Measurements from ENCODE around the gene AKT1. TPM values are rescaled to one million over a fixed set of nuclear protein-coding genes. Genes with fewer than 3 reads are reported as not detected.

The AKT1 gene
- total and polyA plus RNA-seq, 3 experiments from 2014 or later: 34.1 to 150 (median 147) TPM

- POLR2A ChIA-PET: no interaction called here
- Mint-ChIP-seq H3K27ac (no peak overlapping the region), H3K36me3 (no peaks in the 10 kb centered on the region), H3K4me3 (no peak overlapping the region), H3K27me3 (no peaks in the 10 kb centered on the region), H3K4me1 (peaks cover 3 to 19% (median 9%) of the 10 kb centered on the region in 3 donors), H3K9me3 (no peaks in the 10 kb centered on the region)
- Histone ChIP-seq H3K27me3 (ENCODE audit: insufficient read depth, low read length, poor library complexity, severe bottlenecking) (no peaks in the 10 kb centered on the region), H3K27ac (ENCODE audit: low read depth, low read length) (no peak overlapping the region), H3K36me3 (ENCODE audit: insufficient read depth, low read length) (no peaks in the 10 kb centered on the region), H3K4me1 (ENCODE audit: insufficient read depth, low read length) (peaks cover 2% of the 10 kb centered on the region), H3K9me3 (ENCODE audit: low read length) (no peaks in the 10 kb centered on the region), H3K4me3 (ENCODE audit: low read length) (no peak overlapping the region)
- CTCF ChIA-PET: no interaction called here
- DNase-seq: no peak
Observed at GRCh38 chr14:104746934-104747481, 48.5 kb downstream of the AKT1 start.

- ChIA-PET POLR2A (no interaction called here), CTCF (interaction anchor here (1.4 kb wide), 1 partner anchor 21 kb away, joined by 3 read pairs; no protein-coding TSS in a partner anchor)
- H3K27me3 ChIP-seq (ENCODE audit: insufficient read depth, low read length, poor library complexity, severe bottlenecking): no peaks in the 10 kb centered on the region
- H3K27ac Mint-ChIP-seq: peak overlapping the region in 1 of 8 donors; percentile 65
- H3K36me3 ChIP-seq (ENCODE audit: insufficient read depth, low read length): no peaks in the 10 kb centered on the region
- no peaks in the 10 kb centered on the region for H3K4me1 ChIP-seq (ENCODE audit: insufficient read depth, low read length)
- H3K9me3 Mint-ChIP-seq: no peaks in the 10 kb centered on the region
- DNase-seq: no peak
- no peaks in the 10 kb centered on the region for H3K36me3 Mint-ChIP-seq
- H3K27ac ChIP-seq (ENCODE audit: low read depth, low read length): no peak overlapping the region
- H3K4me3 Mint-ChIP-seq: peak overlapping the region in 2 of 7 donors; percentile 6 to 15
- H3K4me1 Mint-ChIP-seq: peaks cover 3 to 19% (median 9%) of the 10 kb centered on the region in 3 donors
- no peaks in the 10 kb centered on the region for H3K27me3 Mint-ChIP-seq
- no peak overlapping the region for H3K4me3 ChIP-seq (ENCODE audit: low read length)
- no peaks in the 10 kb centered on the region for H3K9me3 ChIP-seq (ENCODE audit: low read length)
Observed at GRCh38 chr14:104746071-104746545, 49.4 kb downstream of the AKT1 start.

- Histone ChIP-seq H3K4me3 (ENCODE audit: low read length) (no peak overlapping the region), H3K9me3 (ENCODE audit: low read length) (no peaks in the 10 kb centered on the region), H3K4me1 (ENCODE audit: insufficient read depth, low read length) (no peaks in the 10 kb centered on the region), H3K27me3 (ENCODE audit: insufficient read depth, low read length, poor library complexity, severe bottlenecking) (no peaks in the 10 kb centered on the region), H3K27ac (ENCODE audit: low read depth, low read length) (no peak overlapping the region), H3K36me3 (ENCODE audit: insufficient read depth, low read length) (no peaks in the 10 kb centered on the region)
- no peaks in the 10 kb centered on the region for H3K27me3 Mint-ChIP-seq
- no peak overlapping the region for H3K4me3 Mint-ChIP-seq
- H3K36me3 Mint-ChIP-seq: no peaks in the 10 kb centered on the region
- no peak for DNase-seq
- no peaks in the 10 kb centered on the region for H3K9me3 Mint-ChIP-seq
- H3K4me1 Mint-ChIP-seq: peaks cover 3 to 16% (median 9%) of the 10 kb centered on the region in 3 donors
- no peak overlapping the region for H3K27ac Mint-ChIP-seq
- POLR2A ChIA-PET: interaction anchor here (0.8 kb wide), 1 partner anchor 9 kb away, joined by 3 read pairs; no protein-coding TSS in a partner anchor
- CTCF ChIA-PET: interaction anchor here (1.4 kb wide), 1 partner anchor 22 kb away, joined by 3 read pairs; no protein-coding TSS in a partner anchor
Observed at GRCh38 chr14:104745431-104745830, 50.1 kb downstream of the AKT1 start.

DNA sequence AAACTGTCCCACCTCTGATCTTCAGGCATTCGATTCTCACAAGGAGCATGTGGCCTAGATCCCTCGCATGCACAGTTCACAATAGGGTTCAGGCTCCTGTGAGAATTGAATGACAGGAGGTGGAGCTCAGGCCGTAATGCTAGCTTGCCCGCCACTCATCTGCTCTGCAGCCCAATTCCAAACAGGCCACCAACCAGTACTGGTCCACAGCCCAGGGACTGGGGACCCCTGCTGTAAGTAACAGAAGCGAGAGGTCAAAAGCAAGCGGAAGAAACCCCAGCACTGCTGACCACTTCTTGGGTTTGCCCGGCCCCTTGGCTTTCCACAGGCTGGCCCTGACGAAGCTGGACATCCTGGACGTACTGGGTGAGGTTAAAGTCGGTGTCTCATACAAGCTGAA, 51.1 kb downstream of the AKT1 start:
- Histone ChIP-seq H3K4me1 (ENCODE audit: insufficient read depth, low read length) (no peaks in the 10 kb centered on the region), H3K27me3 (ENCODE audit: insufficient read depth, low read length, poor library complexity, severe bottlenecking) (no peaks in the 10 kb centered on the region), H3K27ac (ENCODE audit: low read depth, low read length) (no peak overlapping the region), H3K4me3 (ENCODE audit: low read length) (no peak overlapping the region), H3K36me3 (ENCODE audit: insufficient read depth, low read length) (no peaks in the 10 kb centered on the region), H3K9me3 (ENCODE audit: low read length) (no peaks in the 10 kb centered on the region)
- H3K4me1 Mint-ChIP-seq: peaks cover 3 to 16% (median 9%) of the 10 kb centered on the region in 3 donors
- ChIA-PET CTCF (no interaction called here), POLR2A (no interaction called here)
- peak overlapping the region in 2 of 8 donors; percentile 14 to 84 for H3K27ac Mint-ChIP-seq
- H3K36me3 Mint-ChIP-seq: peaks cover 0 to 3% (median 0%) of the 10 kb centered on the region in 3 donors
- no peaks in the 10 kb centered on the region for H3K9me3 Mint-ChIP-seq
- no peaks in the 10 kb centered on the region for H3K27me3 Mint-ChIP-seq
- no peak overlapping the region for H3K4me3 Mint-ChIP-seq
- no peak for DNase-seq

DNA sequence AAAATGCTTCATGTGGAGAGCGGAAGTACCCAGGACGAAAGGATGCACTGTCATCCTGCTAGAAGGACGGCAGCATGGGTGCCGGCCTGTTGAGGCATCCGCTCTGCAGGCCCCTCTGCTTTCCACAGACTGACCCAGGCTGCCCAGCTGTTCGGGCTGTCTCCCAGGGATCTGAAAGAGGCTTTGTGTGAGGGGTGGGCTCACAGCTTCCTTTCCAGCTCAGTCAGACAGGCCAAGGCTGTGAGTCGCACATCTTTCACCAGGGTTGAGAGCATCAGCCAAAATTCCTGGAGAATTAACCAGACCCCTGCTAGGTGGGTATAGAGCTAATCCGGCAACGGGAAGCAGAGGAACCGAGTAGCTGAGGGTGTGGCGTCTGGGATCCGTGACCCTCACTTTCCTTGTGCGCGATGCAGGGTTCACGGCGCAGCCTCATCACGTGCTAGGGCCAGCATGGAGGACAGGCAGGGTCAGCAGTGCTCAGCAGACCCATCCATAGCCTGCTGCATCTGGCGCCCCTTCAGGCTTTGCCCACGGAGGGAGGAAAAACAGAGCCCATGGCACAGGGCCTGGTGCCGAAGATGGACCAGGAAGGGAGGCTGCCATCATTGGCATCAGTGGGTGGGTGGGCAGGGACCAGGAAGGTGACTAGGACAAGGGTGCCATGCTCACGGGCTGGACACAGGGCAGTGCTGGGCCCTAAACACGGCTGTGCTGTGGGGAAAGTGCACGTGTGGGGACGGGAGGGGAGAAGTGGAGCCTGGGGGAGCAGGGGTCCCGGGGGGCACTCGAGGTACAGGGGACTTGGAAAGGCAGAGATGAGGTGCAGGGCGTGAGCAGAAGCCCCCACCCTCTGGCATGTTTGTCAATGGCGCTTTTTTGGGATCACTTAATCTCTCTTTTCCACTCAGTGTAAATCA, 51.8 kb downstream of the AKT1 start:
- no peak for DNase-seq
- Histone ChIP-seq H3K4me1 (ENCODE audit: insufficient read depth, low read length) (no peaks in the 10 kb centered on the region), H3K36me3 (ENCODE audit: insufficient read depth, low read length) (no peaks in the 10 kb centered on the region), H3K4me3 (ENCODE audit: low read length) (no peak overlapping the region), H3K27me3 (ENCODE audit: insufficient read depth, low read length, poor library complexity, severe bottlenecking) (no peaks in the 10 kb centered on the region), H3K9me3 (ENCODE audit: low read length) (no peaks in the 10 kb centered on the region), H3K27ac (ENCODE audit: low read depth, low read length) (no peak overlapping the region)
- H3K36me3 Mint-ChIP-seq: peaks cover 0 to 3% (median 0%) of the 10 kb centered on the region in 3 donors
- no peak overlapping the region for H3K27ac Mint-ChIP-seq
- no peaks in the 10 kb centered on the region for H3K9me3 Mint-ChIP-seq
- no peaks in the 10 kb centered on the region for H3K27me3 Mint-ChIP-seq
- H3K4me1 Mint-ChIP-seq: peaks cover 3 to 16% (median 9%) of the 10 kb centered on the region in 3 donors
- POLR2A ChIA-PET: no interaction called here
- no peak overlapping the region for H3K4me3 Mint-ChIP-seq
- CTCF ChIA-PET: interaction anchor here (1.2 kb wide), 1 partner anchor 25 kb away, joined by 3 read pairs; no protein-coding TSS in a partner anchor

DNA sequence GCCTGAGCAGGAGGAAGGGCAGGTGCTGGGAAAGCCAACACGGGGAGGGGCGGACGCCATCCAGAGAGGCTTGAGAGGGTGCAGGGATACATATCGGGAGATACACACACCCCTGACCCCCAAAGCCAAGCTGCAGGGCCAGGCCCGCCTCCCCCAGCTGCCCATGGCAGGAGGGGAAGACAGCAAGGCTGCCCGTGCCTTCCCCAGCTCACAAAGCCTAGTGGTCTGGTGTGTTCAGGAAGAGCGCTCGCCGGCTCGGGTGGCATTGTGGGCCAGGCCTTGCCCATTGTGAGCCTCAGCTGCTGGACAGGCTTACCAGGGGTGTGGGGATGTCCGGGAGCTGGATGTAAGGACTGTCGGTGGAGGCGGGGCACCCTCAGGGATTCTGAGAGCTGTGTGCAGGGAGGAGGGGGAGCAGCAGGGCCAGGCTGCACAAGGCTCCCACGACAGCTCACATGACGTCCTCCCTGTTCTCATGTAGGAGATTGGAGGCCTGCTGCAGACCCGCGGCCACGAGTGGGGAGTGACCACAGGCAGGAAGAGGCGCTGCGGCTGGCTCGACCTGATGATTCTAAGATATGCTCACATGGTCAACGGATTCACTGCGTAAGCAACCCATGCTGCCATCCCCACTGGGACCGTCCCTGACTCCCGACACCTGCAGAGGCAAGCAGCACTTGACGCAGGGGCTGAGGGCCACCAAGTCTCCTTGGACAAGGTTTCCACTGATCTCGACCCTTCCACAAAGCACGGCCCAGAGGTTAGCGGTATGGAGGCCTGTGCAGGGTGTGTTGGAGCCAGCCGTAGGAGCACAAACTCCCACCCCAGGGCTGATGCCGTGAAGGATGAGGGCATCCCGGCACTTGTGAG, 52.7 kb downstream of the AKT1 start:
- Histone ChIP-seq H3K27ac (ENCODE audit: low read depth, low read length) (no peak overlapping the region), H3K4me3 (ENCODE audit: low read length) (no peak overlapping the region), H3K36me3 (ENCODE audit: insufficient read depth, low read length) (no peaks in the 10 kb centered on the region), H3K9me3 (ENCODE audit: low read length) (no peaks in the 10 kb centered on the region), H3K4me1 (ENCODE audit: insufficient read depth, low read length) (no peaks in the 10 kb centered on the region), H3K27me3 (ENCODE audit: insufficient read depth, low read length, poor library complexity, severe bottlenecking) (no peaks in the 10 kb centered on the region)
- CTCF ChIA-PET: interaction anchor here (1.0 to 1.2 kb wide), 3 partner anchors 9 to 26 kb away, joined by 3 read pairs; partner anchors contain the start of gene ADSS1
- POLR2A ChIA-PET: interaction anchor here (0.6 to 1.1 kb wide), 2 partner anchors 10 to 868 kb away, joined by 3 read pairs; partner anchors contain the start of gene SIVA1
- H3K27ac Mint-ChIP-seq: no peak overlapping the region
- DNase-seq: no peak
- H3K36me3 Mint-ChIP-seq: peaks cover 0 to 3% (median 0%) of the 10 kb centered on the region in 3 donors
- no peak overlapping the region for H3K4me3 Mint-ChIP-seq
- no peaks in the 10 kb centered on the region for H3K9me3 Mint-ChIP-seq
- H3K27me3 Mint-ChIP-seq: no peaks in the 10 kb centered on the region
- peaks cover 3 to 16% (median 9%) of the 10 kb centered on the region in 3 donors for H3K4me1 Mint-ChIP-seq

DNA sequence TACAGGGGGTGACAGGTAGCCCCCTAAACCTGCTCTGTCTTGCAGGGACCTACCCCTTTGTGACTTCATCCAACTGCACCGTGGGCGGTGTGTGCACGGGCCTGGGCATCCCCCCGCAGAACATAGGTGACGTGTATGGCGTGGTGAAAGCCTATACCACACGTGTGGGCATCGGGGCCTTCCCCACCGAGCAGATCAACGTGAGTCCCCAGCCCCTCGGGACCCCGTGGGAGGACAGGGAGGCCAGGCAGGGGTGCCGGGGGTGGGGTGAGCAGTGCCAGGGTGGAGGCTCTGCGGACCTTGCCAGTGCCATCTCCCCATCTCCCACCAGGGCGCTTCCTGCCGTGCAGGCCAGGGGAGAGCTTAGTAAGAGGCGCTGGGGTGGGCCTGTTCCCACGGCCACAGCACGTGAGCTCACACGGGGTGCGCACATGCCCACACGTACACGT, 53.7 kb downstream of the AKT1 start:
- Mint-ChIP-seq H3K4me1 (peaks cover 3 to 16% (median 9%) of the 10 kb centered on the region in 3 donors), H3K36me3 (peaks cover 0 to 3% (median 0%) of the 10 kb centered on the region in 3 donors), H3K27ac (no peak overlapping the region), H3K4me3 (no peak overlapping the region), H3K27me3 (no peaks in the 10 kb centered on the region), H3K9me3 (no peaks in the 10 kb centered on the region)
- no peaks in the 10 kb centered on the region for H3K36me3 ChIP-seq (ENCODE audit: insufficient read depth, low read length)
- no peaks in the 10 kb centered on the region for H3K9me3 ChIP-seq (ENCODE audit: low read length)
- DNase-seq: no peak
- POLR2A ChIA-PET: interaction anchor here (1.1 kb wide), 1 partner anchor 11 kb away, joined by 3 read pairs; the partner anchor contains the start of gene SIVA1
- H3K4me1 ChIP-seq (ENCODE audit: insufficient read depth, low read length): no peaks in the 10 kb centered on the region
- no peak overlapping the region for H3K4me3 ChIP-seq (ENCODE audit: low read length)
- H3K27ac ChIP-seq (ENCODE audit: low read depth, low read length): no peak overlapping the region
- CTCF ChIA-PET: interaction anchor here (1.0 to 1.2 kb wide), 2 partner anchors 10 to 18 kb away, joined by 3 read pairs; partner anchors contain the start of gene ADSS1
- no peaks in the 10 kb centered on the region for H3K27me3 ChIP-seq (ENCODE audit: insufficient read depth, low read length, poor library complexity, severe bottlenecking)
